Stomach (tissue), 4 donors: Measurements from ENCODE around the gene PDZRN3.

Experiments
- CTCF ChIP-seq, 7 experiments: fragments of 450-650 bp in 4 of 7; fragments of 200-600 bp in 3 of 7; sonication (generic) in 3 of 7; IDR thresholded peaks; one replicate each; pipeline ENCODE4 v1.5.1; 2016 to 2019; ENCODE audit warnings: antibody characterized with exemption in 7 of 7, control low read depth in 2 of 7, mild to moderate bottlenecking in 1 of 7
- POLR2A ChIP-seq, 4 donors: fragments of 450-650 bp; IDR thresholded peaks; one replicate each; pipeline ENCODE4 v1.6.1; 2016; ENCODE audit warnings: antibody characterized with exemption in 4 of 4, control low read depth in 2 of 4, mild to moderate bottlenecking in 1 of 4, moderate library complexity in 1 of 4
- POLR2AphosphoS5 ChIP-seq, 3 donors: sonication (generic); formaldehyde crosslinking; IDR thresholded peaks; one replicate each; pipeline ENCODE4 v1.6.1; 2016; ENCODE audit warnings: antibody characterized with exemption in 3 of 3

GRCh38 chr3:73502609-73503583, 121.8 kb downstream of the PDZRN3 start:
- TF ChIP-seq CTCF (IDR thresholded peaks at IDR 0.05), result peak in 5 of 7 experiments; percentile 62 to 84 (median 69)
- TF ChIP-seq POLR2A (IDR thresholded peaks at IDR 0.05), result no peak
- peak in 1 of 3 donors; percentile 36 for TF ChIP-seq POLR2AphosphoS5 (IDR thresholded peaks at IDR 0.05)
